Spleen (tissue), 7 donors: ENCODE data around the gene KCNN2.

Experiments
- CTCF ChIP-seq, 11 experiments: fragments of 200-600 bp in 7 of 11; fragments of 450-650 bp in 4 of 11; sonication (generic) in 4 of 11; IDR thresholded peaks in 8 of 11; conservative IDR thresholded peaks in 3 of 11; 1 replicate in 7 of 11; 2 replicates in 4 of 11; pipeline versions ENCODE4 v1.4.0 to v1.8.0; 2016 to 2021; ENCODE audit warnings: antibody characterized with exemption in 11 of 11, inconsistent platforms in 4 of 11, mild to moderate bottlenecking in 1 of 11
- POLR2A ChIP-seq, 3 donors: fragments of 450-650 bp; IDR thresholded peaks; one replicate each; pipeline ENCODE4 v1.5.1; 2017; ENCODE audit warnings: antibody characterized with exemption in 3 of 3, mild to moderate bottlenecking in 1 of 3
- POLR2AphosphoS5 ChIP-seq, 3 donors: sonication (generic); formaldehyde crosslinking; IDR thresholded peaks; one replicate each; pipeline ENCODE4 v1.5.1; 2017; ENCODE audit warnings: antibody characterized with exemption in 3 of 3
- donor health status: DM: no; HTN: no; CAD: no; lungs with moderate emphysema.
- donor health status: DM: no; HTN: no; CAD: no.
- donor health status: DM: no; HTN: no; CAD: no.

GRCh38 chr5:114362197-114362976 is 517 bp downstream of the KCNN2 start:
- TF ChIP-seq CTCF (IDR thresholded peaks at IDR 0.05 in 8 of 11, conservative IDR thresholded peaks at IDR 0.05 in 3 of 11) (no peak), POLR2A (IDR thresholded peaks at IDR 0.05) (no peak), POLR2AphosphoS5 (IDR thresholded peaks at IDR 0.05) (no peak)
